MCF 10A (cell line): ENCODE data around the gene WDR18. TPM values are rescaled to one million over a fixed set of nuclear protein-coding genes. Genes with fewer than 3 reads are reported as not detected.

Experiments used
- BruUV-seq: library from RNA; stranded (reverse); fragments of 400-500 nt; replicated peaks from 2 replicates; lab custom pipeline; 2021; lab: Mats Ljungman, UMichigan
- CTCF ChIA-PET: fragments of 300-600 bp; sonication (Branson Sonifier 250); formaldehyde crosslinking; extraction: SDS; loops from one replicate; lab custom pipeline; 2021; ENCODE audit warnings: antibody characterized with exemption, inconsistent platforms; lab: Yijun Ruan, JAX
- POLR2A ChIA-PET: fragments of 300-600, 350-650 bp; sonication (Branson Sonifier 250); formaldehyde crosslinking; extraction: SDS; loops from one replicate; lab custom pipeline; 2020; ENCODE audit warnings: antibody characterized with exemption, inconsistent platforms; lab: Yijun Ruan, JAX
- DNase-seq: peaks from one replicate; pipeline ENCODE4 v3.0.0-alpha.2; 2018; ENCODE audit not compliant: unreplicated experiment
- H3K27ac Mint-ChIP-seq: one replicate; pipeline ENCODE4 v1.8.0; 2022; ENCODE audit warnings: mild to moderate bottlenecking, low read depth, mixed read lengths; ENCODE audit not compliant: unreplicated experiment
- H3K27me3 Mint-ChIP-seq: one replicate; pipeline ENCODE4 v1.8.0; 2022; ENCODE audit warnings: mixed read lengths; ENCODE audit not compliant: insufficient read depth, unreplicated experiment
- H3K36me3 Mint-ChIP-seq: one replicate; pipeline ENCODE4 v1.8.0; 2022; ENCODE audit warnings: mild to moderate bottlenecking, moderate library complexity, mixed read lengths; ENCODE audit not compliant: insufficient read depth, unreplicated experiment
- H3K4me1 Mint-ChIP-seq: one replicate; pipeline ENCODE4 v1.8.0; 2022; ENCODE audit warnings: mixed read lengths; ENCODE audit not compliant: insufficient read depth, unreplicated experiment
- H3K4me3 Mint-ChIP-seq: one replicate; pipeline ENCODE4 v1.8.0; 2022; ENCODE audit warnings: mild to moderate bottlenecking, moderate library complexity, mixed read lengths; ENCODE audit not compliant: unreplicated experiment
- H3K9me3 Mint-ChIP-seq: one replicate; pipeline ENCODE4 v1.8.0; 2022; ENCODE audit warnings: mixed read lengths; ENCODE audit not compliant: unreplicated experiment
- CTCF ChIP-seq: fragments of 200-600 bp; IDR thresholded peaks from one replicate; pipeline ENCODE4 v1.8.0; 2022; ENCODE audit warnings: antibody characterized with exemption, mild to moderate bottlenecking; ENCODE audit not compliant: unreplicated experiment
- intact Hi-C: fragments of 100-400 bp; cut with micrococcal nuclease; formaldehyde crosslinking; loops from 2 replicates; pipeline ENCODE4 v1.14.1; 2022
- total RNA-seq: library from RNA; stranded (reverse); gene quantifications from 2 replicates; pipeline ENCODE4 v1.2.3, GENCODE V29; 2022

Gene WDR18
- total RNA-seq, 1 experiment from 2014 or later, result 96.7 TPM

- TF ChIP-seq CTCF, result no peak
- no peak overlapping the region for H3K4me3 Mint-ChIP-seq
Measured at GRCh38 chr19:937259-937694, 46.9 kb upstream of the WDR18 start.

GRCh38 chr19:938233-938923, 45.8 kb upstream of the WDR18 start:
- DNase-seq, result no peak
- H3K9me3 Mint-ChIP-seq, result no peaks in the 10 kb centered on the region
- POLR2A ChIA-PET, result interaction anchor here (0.6 to 1.0 kb wide), 5 partner anchors 8 to 312 kb away, joined by 3 to 4 read pairs (median 3); no protein-coding TSS in a partner anchor
- TF ChIP-seq CTCF, result no peak
- CTCF ChIA-PET, result interaction anchor here (0.7 to 3.0 kb wide), 4 partner anchors 15 to 256 kb away, joined by 3 to 9 read pairs (median 4); no protein-coding TSS in a partner anchor
- no peaks in the 10 kb centered on the region for H3K27me3 Mint-ChIP-seq
- H3K27ac Mint-ChIP-seq, result no peak overlapping the region
- peaks cover 18% of the 10 kb centered on the region for H3K36me3 Mint-ChIP-seq
- intact Hi-C loops, result no loop called here
- peaks cover 20% of the 10 kb centered on the region for H3K4me1 Mint-ChIP-seq
- no peak overlapping the region for H3K4me3 Mint-ChIP-seq
- BruUV-seq, result no TSS peak

More at GRCh38 chr19:937259-937694, 46.9 kb upstream of the WDR18 start:
- intact Hi-C loops, result no loop called here
- Mint-ChIP-seq H3K9me3 (no peaks in the 10 kb centered on the region), H3K27ac (no peak overlapping the region), H3K4me1 (peaks cover 29% of the 10 kb centered on the region), H3K27me3 (no peaks in the 10 kb centered on the region), H3K36me3 (peaks cover 19% of the 10 kb centered on the region)
- CTCF ChIA-PET, result interaction anchor here (1.2 kb wide), 1 partner anchor 257 kb away, joined by 3 read pairs; no protein-coding TSS in a partner anchor
- POLR2A ChIA-PET, result interaction anchor here (0.9 kb wide), 1 partner anchor 313 kb away, joined by 3 read pairs; no protein-coding TSS in a partner anchor
- DNase-seq, result no peak
- no TSS peak for BruUV-seq

GRCh38 chr19:939439-939838, 44.7 kb upstream of the WDR18 start:
- no peak for TF ChIP-seq CTCF
- ChIA-PET POLR2A (interaction anchor here (0.7 kb wide), 1 partner anchor 44 kb away, joined by 3 read pairs; no protein-coding TSS in a partner anchor), CTCF (interaction anchor here (3.0 kb wide), 1 partner anchor 31 kb away, joined by 9 read pairs; no protein-coding TSS in a partner anchor)
- Mint-ChIP-seq H3K27ac (no peak overlapping the region), H3K4me1 (peaks cover 15% of the 10 kb centered on the region), H3K4me3 (no peak overlapping the region), H3K36me3 (peaks cover 18% of the 10 kb centered on the region), H3K27me3 (no peaks in the 10 kb centered on the region), H3K9me3 (no peaks in the 10 kb centered on the region)
- intact Hi-C loops, result no loop called here
- DNase-seq, result no peak
- no TSS peak for BruUV-seq

GRCh38 chr19:939922-940321, 44.2 kb upstream of the WDR18 start:
- TF ChIP-seq CTCF, result no peak
- intact Hi-C loops, result loop anchor here (2.0 kb wide), 1 partner anchor 19 kb away; no protein-coding TSS in a partner anchor
- peaks cover 20% of the 10 kb centered on the region for H3K4me1 Mint-ChIP-seq
- no peak overlapping the region for H3K27ac Mint-ChIP-seq
- peaks cover 18% of the 10 kb centered on the region for H3K36me3 Mint-ChIP-seq
- H3K4me3 Mint-ChIP-seq, result peak overlapping the region; percentile 28
- no peak for DNase-seq
- no TSS peak for BruUV-seq
- ChIA-PET POLR2A (interaction anchor here (0.6 to 0.7 kb wide), 4 partner anchors 44 to 267 kb away, joined by 3 to 5 read pairs (median 3); no protein-coding TSS in a partner anchor), CTCF (interaction anchor here (3.0 kb wide), 1 partner anchor 30 kb away, joined by 9 read pairs; no protein-coding TSS in a partner anchor)
- no peaks in the 10 kb centered on the region for H3K27me3 Mint-ChIP-seq
- no peaks in the 10 kb centered on the region for H3K9me3 Mint-ChIP-seq
